Islet of Langerhans (tissue), 1 donor: ENCODE measurements around the gene CA9.

Source experiments
- FAIRE-seq: peaks from one replicate; lab custom pipeline; 2011; peaks lifted over from hg19 to GRCh38; lab: Jason Lieb, UNC

CA9 gene

DNA sequence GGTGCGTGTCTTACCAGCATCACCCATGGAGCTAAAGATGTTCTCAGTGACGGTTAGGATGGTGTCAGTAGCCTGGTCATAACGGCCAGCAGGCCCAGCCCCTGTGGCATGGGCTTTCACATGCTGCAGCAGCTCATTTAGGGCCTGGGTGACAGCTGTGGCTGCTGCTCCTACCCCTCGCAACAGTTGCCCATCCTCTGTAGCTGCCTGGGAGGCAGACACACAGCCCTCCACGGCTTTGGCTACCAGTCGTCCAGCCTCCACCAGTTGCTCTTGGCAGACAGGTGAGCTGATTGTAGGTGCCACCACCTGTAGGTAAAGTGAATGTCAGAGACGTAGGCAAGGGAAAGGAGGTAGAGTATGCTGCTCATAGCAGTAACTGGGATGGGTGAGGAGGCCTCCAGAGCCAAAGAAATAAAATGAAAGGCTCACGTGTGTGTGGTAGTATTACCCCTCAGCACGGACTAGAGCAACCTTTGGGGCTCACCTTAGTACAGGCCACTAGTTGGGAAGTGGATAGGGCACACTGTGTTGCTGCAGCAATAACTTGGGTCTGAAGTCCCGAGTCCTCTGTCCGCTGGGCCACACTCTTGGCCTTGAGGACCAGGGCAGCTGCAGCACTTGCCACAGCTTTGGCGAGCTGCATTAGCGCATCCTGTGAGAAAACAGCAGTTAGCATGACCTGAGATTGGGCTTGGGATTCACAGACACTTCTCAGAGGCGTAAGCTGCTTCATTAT is 43.6 kb downstream of the CA9 start:
- no peak for FAIRE-seq

DNA sequence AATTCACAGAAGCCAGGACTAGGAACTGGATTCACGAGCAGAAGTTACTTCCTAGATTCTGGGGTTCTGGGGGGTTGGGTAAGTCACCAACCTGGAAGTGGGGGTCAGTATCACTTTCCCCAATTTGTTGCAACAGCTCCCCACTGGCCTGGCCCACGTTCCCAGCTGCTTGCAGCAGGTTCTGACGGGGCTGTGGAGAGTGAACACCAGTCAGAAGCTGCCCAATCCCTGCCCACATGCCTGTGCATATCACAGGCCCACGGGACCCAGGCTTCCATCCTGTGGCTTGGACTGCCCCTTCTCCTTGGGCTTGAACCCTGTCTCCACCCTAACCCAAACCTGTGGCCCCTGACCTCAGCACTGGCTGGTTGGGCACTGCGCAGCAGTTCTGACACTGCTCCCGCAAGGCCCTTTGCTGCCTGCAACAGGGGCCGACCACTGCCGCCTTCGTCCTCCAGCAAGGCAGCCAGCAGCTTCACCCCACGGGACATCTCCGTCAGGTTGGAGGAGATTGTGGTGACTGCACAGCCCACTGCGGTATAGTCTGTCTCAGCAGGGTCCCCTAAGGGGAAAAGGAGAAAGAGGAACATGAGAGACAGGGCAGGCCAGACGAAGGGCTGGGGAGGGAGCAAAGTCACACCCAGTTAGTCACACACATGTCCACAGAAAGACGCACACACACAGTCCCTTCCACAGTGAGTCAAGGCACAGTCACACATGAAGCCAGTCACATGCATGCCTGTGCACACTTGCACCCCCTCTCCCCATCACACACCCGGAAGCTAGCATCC is 45.2 kb downstream of the CA9 start:
- FAIRE-seq: no peak

DNA sequence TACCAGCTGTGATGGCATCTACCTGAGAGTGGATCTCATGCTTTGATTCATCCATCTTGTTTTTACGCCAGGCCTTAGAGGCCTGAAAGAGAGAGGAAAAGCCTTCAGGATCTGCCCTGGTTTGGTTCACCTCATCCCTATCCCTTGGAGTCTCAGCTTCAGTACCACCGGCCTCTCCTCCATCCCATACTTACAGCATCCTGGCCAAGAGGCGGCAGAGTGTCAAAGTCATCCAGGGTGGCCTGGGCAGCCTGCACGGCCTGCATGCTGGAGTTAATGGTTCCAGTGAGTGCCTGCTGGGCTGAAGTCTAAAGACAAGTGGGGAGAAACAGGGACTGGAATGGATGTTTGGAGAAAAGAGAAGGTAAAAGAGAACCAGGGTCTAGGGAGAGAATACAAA is 45.8 kb downstream of the CA9 start:
- no peak for FAIRE-seq

DNA sequence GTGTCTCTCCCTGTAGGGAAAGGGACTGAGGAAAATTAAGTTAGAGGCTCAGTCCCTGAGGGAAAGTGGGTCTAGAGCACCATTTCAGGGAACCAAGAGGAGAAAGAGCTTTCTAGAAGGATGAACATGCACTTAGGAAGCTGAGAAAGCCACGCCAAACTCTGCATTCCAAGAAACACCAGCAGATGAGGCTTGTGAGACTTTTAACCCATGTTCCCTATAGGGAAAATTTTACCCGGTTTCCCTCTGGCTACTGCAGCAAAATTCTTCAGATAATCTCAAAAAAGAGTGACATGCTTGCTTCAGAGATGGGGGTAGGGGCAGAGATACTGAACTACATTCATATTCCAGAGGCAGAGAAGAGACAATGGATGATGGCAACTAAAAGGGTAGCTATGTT is 49.7 kb downstream of the CA9 start:
- no peak for FAIRE-seq

DNA sequence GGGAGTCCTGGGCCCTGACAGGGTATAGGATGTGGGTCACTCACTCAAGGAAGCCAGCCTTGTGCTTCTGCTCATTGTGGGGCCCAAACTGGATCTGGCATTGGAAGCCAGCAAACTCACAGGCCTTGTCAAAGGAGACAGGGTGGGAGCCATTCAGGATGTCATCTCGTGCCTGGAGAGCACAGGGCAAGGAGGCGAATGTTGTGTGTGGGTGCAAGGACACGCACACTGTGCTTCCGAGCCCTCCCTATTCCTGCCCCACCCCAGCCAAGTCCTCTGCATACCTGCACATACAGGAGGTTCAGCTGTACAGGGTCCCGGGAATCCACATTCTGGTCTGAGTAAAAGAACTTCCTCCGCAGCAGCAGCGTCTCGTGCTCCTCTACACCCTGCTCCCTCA is 50.2 kb downstream of the CA9 start:
- FAIRE-seq: no peak

DNA sequence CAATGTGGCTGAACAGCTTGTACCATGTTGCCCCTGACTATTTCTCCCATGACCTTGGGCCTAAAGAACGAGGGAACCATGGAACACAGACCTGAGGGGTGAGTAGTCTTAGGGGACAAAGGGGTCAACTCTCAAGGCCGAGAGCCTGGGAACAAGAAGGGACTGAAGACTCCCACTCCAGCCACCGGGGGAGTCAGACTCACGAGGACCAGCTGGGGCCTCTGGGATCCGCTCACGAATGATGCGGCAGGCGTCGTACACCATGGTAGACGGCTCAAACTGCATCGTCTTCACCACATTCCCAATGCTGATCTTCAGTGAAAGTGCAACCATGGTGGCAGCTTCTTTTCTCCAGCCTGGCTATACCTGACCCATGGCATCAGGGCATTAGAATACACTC is 51.6 kb downstream of the CA9 start:
- FAIRE-seq: no peak

DNA sequence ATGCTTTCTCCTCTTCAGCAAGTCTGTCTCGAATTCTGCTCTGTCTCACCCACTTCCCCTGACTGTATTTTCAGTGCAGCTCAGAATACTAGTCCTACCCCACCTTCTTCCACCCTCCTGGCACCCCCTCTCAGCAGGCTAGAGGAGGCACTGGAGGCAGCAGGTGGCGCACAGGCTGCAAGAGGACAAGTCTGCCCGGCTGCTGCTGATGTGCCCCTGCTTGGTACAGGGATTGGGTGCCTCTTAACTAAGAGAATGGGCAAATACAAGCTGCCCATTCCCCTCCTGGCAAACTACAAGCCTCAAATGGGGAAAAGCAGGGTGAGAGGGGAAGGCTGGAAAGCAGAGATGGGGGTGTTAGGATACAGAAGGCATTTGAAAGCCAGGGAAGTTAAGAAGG is 53.2 kb downstream of the CA9 start:
- FAIRE-seq: no peak

DNA sequence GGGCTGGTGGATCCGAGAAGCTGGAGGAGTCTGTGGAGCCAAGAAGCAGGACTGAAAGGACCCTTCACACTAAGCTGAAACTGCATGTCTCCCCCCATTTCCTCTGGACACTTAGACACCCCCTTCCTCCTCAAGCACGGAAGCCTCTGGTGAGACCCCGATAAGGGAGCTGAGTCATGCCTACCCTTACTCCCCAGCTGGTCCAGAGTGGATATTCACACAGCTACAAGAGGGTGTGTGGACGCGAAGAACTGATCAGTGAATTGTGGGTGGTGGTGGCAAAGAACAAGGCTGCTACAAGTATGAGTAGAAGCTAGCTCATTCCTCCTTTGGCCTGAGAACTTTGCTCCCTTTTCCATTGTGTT is 53.9 kb downstream of the CA9 start:
- FAIRE-seq: no peak

DNA sequence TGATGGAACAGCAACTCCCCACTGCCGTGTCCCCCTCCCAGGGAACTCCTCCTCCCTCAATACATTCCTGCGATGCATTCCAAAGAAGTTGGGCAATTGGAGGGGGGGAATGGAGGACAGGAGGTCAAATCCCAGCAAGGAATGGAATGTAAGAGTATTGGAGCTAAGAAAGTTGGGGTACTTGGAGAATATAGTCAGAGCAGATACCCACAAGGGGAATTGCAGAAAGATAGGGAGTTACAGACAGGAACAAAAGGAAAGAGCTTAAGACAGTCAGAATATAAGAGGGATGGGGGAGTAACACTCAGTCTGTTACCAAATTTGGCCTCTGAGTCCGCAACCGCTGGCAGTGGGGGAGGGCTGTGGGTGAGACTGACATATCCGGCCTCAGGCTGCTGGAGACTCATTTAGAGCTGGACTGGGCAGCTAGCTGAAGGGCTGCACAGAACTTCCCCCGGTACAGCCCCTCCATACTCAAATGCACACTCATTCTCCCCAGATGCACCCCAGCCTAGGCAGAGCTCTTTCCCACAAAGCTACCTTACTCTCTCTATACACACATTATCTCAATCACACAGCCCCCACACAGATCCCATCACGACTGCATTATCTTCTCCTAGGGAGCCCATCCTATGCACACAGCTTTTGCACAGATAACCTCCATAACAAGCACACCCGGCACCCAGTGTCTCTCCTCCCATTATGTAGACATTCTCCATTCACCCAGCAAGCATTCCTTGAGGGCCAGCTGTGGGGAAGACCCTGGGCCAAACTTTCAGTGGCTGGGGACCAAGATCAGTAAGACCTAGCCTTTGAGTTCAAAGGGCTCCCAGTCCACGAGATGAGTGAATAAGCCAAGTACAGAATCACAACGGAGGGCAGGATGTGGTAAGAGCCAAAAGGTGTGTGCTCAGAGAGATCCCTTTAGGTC is 54.6 kb downstream of the CA9 start:
- no peak for FAIRE-seq

DNA sequence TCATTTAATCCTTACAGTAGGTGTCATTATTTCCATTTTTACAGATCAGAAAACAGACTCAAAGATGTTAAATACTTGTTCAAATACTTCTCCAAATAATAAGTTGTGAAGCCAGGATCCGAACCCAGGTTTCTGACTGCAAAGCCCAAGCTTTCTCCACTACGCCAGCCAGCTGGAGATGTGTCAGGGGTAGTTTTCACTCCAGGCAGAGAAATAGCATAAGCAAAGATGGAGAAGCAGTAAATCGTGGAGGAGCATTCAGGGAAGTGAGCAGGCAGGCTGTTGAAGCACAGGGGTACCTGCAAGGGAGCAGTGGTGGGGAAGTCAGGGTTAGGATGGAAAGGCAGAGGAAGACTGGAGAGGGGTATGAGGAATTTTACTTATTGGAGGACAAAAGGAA is 55.4 kb downstream of the CA9 start:
- FAIRE-seq: no peak

DNA sequence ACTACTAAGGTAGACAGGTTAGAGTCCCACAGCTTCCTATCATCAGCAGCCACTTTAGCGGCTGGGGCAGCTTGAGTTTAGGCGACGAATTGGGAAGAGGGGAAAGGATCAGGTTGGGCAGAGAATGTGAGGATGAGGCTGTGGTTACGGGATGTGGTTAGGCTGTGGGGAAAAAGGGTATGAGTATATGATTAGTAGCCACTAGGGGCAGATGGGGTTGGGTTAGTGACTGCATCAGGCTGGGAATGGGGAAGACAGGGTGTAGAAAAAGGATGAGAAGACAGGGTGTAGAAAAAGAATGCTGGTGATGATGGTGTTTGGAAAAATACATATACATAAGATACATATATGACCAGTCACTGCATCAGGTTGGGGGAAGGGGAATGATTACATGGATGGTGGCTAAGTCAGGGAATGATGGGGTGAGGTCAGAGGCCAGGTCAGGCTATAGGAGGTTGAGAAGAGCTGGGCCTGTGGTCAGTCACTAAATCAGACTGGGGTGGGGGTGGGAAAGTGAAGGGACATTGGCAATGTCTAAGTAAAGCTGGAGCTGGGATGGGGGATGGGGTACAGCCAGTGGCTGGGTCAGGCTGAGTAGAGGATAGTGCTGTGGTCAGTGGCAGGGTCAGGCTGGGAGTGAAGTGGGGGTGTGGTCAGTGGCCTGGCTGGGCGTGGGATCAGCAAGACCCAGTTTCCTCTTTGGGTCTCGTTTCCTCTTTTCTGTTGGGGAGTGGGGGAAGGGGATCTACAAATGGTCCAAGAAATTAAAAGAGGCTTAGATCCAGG is 56.2 kb downstream of the CA9 start:
- no peak for FAIRE-seq

DNA sequence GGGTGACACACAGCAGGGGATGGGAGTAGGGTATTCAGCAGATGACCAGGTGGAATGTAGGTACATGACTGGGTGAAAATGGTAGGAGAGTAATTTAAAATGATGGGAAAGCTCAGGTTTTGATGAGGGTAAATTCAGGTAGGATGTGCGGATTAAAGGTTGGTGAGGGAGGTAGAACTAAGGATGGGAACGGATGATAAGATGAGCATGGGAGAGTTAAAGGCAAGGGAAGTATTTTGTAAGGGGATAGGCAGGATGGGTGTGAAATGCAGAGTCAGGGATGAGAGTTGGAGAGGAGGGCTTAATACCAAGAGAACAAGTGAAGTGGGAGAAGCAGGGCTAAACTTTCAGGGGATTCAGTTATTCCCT is 56.7 kb downstream of the CA9 start:
- FAIRE-seq: no peak
